ENCODE measurements around the gene ZPLD1. TPM values are rescaled to one million over a fixed set of nuclear protein-coding genes. Genes with fewer than 3 reads are reported as not detected.

The ZPLD1 gene
- total RNA-seq, 4 donors from 2014 or later = not detected

GRCh38 chr3:102460579-102460978 is 25.8 kb downstream of the ZPLD1 start:
- TF ChIP-seq CTCF (IDR thresholded peaks at IDR 0.05; ENCODE audit: low read depth) = no peak

GRCh38 chr3:102464261-102464660 is 29.4 kb downstream of the ZPLD1 start:
- no peak for TF ChIP-seq CTCF (IDR thresholded peaks at IDR 0.05; ENCODE audit: low read depth)

- TF ChIP-seq CTCF (IDR thresholded peaks at IDR 0.05; ENCODE audit: low read depth) = no peak
These were observed 31.2 kb downstream of the ZPLD1 start for GRCh38 chr3:102466001-102466400.

GRCh38 chr3:102470066-102470465 is 35.3 kb downstream of the ZPLD1 start:
- TF ChIP-seq CTCF (IDR thresholded peaks at IDR 0.05; ENCODE audit: low read depth) = no peak

- no peak for TF ChIP-seq CTCF (IDR thresholded peaks at IDR 0.05; ENCODE audit: low read depth)
These were observed 36.2 kb downstream of the ZPLD1 start for GRCh38 chr3:102471001-102471400.

- TF ChIP-seq CTCF (IDR thresholded peaks at IDR 0.05; ENCODE audit: low read depth) = no peak
These were observed 36.7 kb downstream of the ZPLD1 start for GRCh38 chr3:102471491-102471890.

GRCh38 chr3:102473648-102474047 is 38.8 kb downstream of the ZPLD1 start:
- TF ChIP-seq CTCF (IDR thresholded peaks at IDR 0.05; ENCODE audit: low read depth) = no peak
